ENCODE results near the gene PAQR3.

Gene PAQR3, protein sequence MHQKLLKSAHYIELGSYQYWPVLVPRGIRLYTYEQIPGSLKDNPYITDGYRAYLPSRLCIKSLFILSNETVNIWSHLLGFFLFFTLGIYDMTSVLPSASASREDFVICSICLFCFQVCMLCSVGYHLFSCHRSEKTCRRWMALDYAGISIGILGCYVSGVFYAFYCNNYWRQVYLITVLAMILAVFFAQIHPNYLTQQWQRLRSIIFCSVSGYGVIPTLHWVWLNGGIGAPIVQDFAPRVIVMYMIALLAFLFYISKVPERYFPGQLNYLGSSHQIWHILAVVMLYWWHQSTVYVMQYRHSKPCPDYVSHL

DNA sequence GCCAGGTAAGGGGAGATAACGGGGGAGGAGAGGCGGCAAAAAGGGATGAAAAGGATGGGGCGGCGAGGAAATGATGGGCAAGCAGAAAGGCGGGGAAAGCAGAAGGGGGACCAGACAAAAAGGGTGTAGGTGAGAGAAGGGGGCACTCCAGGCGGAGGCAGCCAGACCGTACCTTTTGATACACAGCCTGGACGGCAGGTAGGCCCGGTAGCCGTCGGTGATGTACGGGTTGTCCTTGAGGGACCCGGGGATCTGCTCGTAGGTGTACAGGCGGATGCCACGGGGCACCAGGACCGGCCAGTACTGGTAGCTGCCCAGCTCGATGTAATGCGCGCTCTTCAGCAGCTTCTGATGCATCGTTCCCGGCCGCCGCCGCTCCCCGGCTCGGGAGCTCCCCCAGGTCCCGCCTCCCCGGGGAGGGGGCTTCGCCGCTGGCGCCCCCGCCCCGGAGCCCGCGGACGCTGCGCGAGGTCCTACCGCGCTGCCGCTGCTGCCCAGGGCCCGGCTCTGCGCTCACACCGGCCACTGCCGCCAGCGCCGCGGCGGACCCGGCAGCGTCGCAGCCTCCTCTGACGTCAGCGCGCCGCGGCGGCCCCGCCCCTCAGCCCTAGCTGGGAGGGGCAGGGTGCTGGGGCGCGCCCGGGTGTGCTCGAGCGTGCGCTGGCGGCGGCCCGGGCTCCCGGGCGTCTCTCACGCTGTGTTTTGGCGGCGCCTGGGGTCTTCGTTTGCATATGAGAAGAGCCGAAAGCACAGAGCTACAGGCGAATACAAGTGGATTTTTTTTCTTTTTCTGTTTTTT, at the start of gene PAQR3:
Gene PAQR3 (minus strand): TSS at position 571 of the 799 bp plus-strand sequence. CDS start 214 bp downstream, at position 357.
- TF ChIP-seq, protein P1, sequence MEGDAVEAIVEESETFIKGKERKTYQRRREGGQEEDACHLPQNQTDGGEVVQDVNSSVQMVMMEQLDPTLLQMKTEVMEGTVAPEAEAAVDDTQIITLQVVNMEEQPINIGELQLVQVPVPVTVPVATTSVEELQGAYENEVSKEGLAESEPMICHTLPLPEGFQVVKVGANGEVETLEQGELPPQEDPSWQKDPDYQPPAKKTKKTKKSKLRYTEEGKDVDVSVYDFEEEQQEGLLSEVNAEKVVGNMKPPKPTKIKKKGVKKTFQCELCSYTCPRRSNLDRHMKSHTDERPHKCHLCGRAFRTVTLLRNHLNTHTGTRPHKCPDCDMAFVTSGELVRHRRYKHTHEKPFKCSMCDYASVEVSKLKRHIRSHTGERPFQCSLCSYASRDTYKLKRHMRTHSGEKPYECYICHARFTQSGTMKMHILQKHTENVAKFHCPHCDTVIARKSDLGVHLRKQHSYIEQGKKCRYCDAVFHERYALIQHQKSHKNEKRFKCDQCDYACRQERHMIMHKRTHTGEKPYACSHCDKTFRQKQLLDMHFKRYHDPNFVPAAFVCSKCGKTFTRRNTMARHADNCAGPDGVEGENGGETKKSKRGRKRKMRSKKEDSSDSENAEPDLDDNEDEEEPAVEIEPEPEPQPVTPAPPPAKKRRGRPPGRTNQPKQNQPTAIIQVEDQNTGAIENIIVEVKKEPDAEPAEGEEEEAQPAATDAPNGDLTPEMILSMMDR (conservative IDR thresholded peaks at IDR 0.05; ENCODE audit: low read depth, low read length): no peak
- peak within 1 kb of the TSS; percentile 84 for H3K4me3 ChIP-seq (ENCODE audit: low read depth, low read length)
- DNase-seq (ENCODE audit: low read depth): peak; percentile 79

DNA sequence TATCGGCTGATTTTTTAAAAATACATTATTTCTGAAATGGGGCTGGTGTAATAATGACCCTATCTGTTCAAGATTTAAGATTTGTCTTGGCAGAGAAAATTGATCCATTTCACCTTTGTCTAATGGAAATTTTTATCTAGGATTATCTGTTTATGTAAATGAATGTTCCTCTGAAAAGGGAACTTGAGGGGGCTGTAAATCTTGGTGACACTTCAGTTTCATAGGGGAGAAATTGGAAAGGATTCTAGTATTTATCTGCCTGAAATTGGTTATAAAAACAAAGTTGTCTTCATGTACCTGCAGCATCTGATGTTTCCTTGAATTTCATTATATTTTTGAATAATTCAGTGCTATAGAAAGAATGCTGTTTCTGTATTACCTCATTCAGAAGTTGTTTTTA, 48.4 kb upstream of the PAQR3 start:
- DNase-seq (ENCODE audit: low read depth): no peak
- TF ChIP-seq, protein P1 (conservative IDR thresholded peaks at IDR 0.05; ENCODE audit: low read depth, low read length): no peak
- no peak overlapping the region for H3K4me3 ChIP-seq (ENCODE audit: low read depth, low read length)

DNA sequence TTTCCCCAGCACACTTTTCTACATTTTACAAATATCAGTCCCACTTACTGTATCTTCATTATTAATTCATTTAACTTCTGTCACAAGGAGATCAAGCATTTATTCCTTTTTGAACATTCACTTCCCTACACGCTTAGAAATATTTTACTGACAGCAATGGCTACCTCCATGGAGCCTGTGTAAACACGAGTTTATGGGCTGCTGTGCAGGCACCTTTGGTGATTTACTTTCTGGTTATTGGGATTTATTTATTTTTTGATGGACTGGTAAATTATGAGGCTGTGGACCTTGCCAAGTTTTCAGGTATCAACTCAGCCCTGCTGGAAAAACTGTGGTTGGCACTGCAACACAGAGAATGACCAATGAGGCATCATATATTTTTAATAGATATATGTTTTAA, 45.4 kb upstream of the PAQR3 start:
- no peak overlapping the region for H3K4me3 ChIP-seq (ENCODE audit: low read depth, low read length)
- no peak for DNase-seq (ENCODE audit: low read depth)
- TF ChIP-seq, protein P1 (conservative IDR thresholded peaks at IDR 0.05; ENCODE audit: low read depth, low read length): no peak

DNA sequence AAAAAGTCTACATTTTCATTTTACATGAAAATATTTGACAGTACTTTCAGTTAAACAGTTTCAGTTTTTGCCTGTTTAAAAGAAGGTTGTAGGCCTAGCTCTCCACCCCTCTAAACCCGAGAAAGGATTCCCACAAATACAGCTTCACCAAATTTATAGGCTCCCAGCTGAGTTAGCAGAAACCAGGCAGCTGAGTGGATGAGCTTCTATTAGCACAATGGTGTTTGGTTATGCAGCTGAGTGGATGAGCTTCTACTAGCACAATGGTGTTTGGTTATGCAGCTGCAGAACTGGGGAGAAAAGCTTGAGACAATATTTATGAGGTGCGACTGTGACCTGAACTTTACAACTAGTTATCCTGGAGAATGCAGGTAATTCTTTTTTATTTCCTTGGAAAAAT, 36.6 kb upstream of the PAQR3 start:
- H3K4me3 ChIP-seq (ENCODE audit: low read depth, low read length): no peak overlapping the region
- TF ChIP-seq, protein P1 (conservative IDR thresholded peaks at IDR 0.05; ENCODE audit: low read depth, low read length): no peak
- no peak for DNase-seq (ENCODE audit: low read depth)

DNA sequence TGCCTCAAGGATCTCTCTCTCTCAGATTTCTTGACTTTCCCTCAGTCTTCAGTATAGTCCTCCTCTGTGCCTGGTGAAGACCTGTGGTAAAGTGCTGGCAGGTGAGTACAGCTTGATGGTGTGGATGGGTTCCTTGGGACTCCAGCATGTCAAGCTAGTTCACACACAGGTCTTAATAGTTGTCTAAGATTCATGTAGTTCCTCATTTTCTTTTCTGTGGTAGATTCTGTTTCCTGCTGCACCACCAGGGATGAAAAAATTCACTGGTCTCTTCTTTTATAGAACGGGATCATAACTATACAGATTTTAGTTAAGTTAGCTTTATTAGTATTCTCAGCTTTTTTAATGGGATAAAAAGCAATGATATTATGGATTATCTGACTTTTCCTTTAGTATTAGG, 32.5 kb upstream of the PAQR3 start:
- H3K4me3 ChIP-seq (ENCODE audit: low read depth, low read length): no peak overlapping the region
- TF ChIP-seq, protein P1 (conservative IDR thresholded peaks at IDR 0.05; ENCODE audit: low read depth, low read length): no peak
- no peak for DNase-seq (ENCODE audit: low read depth)

DNA sequence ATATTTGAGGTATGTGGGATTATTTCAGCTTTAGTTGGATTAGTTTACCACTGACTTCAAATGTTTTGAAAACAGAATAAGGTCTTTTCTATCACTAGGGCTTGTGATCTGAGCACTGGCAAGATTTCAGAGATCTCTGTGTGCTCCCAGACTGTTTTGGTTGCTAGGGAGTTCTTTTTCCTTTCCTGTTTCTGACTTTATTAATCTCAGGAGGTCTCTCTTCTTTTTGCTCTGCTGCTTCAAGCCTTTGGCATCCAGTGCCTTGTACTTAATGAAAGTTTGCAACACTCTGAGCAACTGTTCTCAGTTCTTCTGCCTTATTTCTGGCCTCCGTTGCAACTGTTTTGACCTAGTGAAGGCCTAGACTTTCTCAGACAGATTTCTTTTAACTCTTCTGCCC, 32.1 kb upstream of the PAQR3 start:
- H3K4me3 ChIP-seq (ENCODE audit: low read depth, low read length): no peak overlapping the region
- TF ChIP-seq, protein P1 (conservative IDR thresholded peaks at IDR 0.05; ENCODE audit: low read depth, low read length): no peak
- peak; percentile 53 for DNase-seq (ENCODE audit: low read depth)

All from choroid plexus epithelial cell (primary cell).